ENCODE measurements around the gene CFAP74. TPM values are rescaled to one million over a fixed set of nuclear protein-coding genes. Genes with fewer than 3 reads are reported as not detected.

The CFAP74 gene
- total RNA-seq, 1 experiment from 2014 or later = not detected

- no peak overlapping the region for H3K4me3 ChIP-seq (ENCODE audit: low read length)
- H3K4me1 ChIP-seq (ENCODE audit: insufficient read depth, low read length) = peaks cover 11% of the 10 kb centered on the region
- CTCF ChIA-PET = interaction anchor here (0.5 kb wide), 1 partner anchor 44 kb away, joined by 7 read pairs; no protein-coding TSS in a partner anchor
- no peaks in the 10 kb centered on the region for H4K20me1 ChIP-seq (ENCODE audit: low read length)
- H3K27me3 ChIP-seq (ENCODE audit: low read length) = no peaks in the 10 kb centered on the region
- no peak overlapping the region for H3K27ac ChIP-seq (ENCODE audit: low read length)
- H3K9me3 ChIP-seq (ENCODE audit: low read length) = no peaks in the 10 kb centered on the region
- ATAC-seq = no peak
- no TSS peak for BruUV-seq (replicated peaks)
- H3K36me3 ChIP-seq (ENCODE audit: low read depth, low read length) = no peaks in the 10 kb centered on the region
- H3K79me2 ChIP-seq (ENCODE audit: low read length) = no peaks in the 10 kb centered on the region
- POLR2A ChIA-PET (ENCODE audit: unreplicated experiment) = no interaction called here
- no peak for DNase-seq
- no peak for TF ChIP-seq EZH2 (IDR thresholded peaks at IDR 0.05; ENCODE audit: low read length, unreplicated experiment)
- TF ChIP-seq, protein P1, sequence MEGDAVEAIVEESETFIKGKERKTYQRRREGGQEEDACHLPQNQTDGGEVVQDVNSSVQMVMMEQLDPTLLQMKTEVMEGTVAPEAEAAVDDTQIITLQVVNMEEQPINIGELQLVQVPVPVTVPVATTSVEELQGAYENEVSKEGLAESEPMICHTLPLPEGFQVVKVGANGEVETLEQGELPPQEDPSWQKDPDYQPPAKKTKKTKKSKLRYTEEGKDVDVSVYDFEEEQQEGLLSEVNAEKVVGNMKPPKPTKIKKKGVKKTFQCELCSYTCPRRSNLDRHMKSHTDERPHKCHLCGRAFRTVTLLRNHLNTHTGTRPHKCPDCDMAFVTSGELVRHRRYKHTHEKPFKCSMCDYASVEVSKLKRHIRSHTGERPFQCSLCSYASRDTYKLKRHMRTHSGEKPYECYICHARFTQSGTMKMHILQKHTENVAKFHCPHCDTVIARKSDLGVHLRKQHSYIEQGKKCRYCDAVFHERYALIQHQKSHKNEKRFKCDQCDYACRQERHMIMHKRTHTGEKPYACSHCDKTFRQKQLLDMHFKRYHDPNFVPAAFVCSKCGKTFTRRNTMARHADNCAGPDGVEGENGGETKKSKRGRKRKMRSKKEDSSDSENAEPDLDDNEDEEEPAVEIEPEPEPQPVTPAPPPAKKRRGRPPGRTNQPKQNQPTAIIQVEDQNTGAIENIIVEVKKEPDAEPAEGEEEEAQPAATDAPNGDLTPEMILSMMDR (conservative IDR thresholded peaks at IDR 0.05; ENCODE audit: low read depth, low read length) = no peak
- H3K4me2 ChIP-seq (ENCODE audit: low read length) = no peak overlapping the region
- H3F3A ChIP-seq (ENCODE audit: low read length, unreplicated experiment) = no peaks in the 10 kb centered on the region
- intact Hi-C loops (cut with micrococcal nuclease) = no loop called here
- no peak overlapping the region for H3K9ac ChIP-seq (ENCODE audit: low read length)
- H3K9me2 ChIP-seq (replicated peaks; ENCODE audit: low read length) = no peaks in the 10 kb centered on the region
- no peak overlapping the region for H2AFZ ChIP-seq (ENCODE audit: low read length)
These were observed 37.7 kb upstream of the CFAP74 start for GRCh38 chr1:2041305-2041704.

DNA sequence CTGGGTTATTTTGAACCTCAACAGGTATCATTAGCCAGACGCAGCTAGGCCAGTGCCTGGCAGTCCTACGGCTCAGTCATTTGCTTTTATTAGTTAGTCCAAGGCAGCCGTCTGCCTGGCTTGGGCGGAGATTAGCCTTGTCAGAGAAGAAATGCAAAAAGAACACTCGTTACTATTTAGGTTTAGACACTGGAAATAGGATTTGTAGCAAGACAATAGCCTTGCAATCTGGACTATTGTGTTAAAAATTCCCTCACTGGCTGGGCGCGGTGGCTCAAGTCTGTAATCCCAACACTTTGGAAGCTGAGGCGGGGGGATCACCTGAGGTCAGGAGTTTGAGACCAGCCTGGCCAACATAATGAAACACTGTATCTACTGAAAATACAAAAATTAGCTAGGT lies 35.7 kb upstream of the CFAP74 start:
- Histone ChIP-seq H3K27me3 (ENCODE audit: low read length) (no peaks in the 10 kb centered on the region), H3K9me2 (replicated peaks; ENCODE audit: low read length) (no peaks in the 10 kb centered on the region), H3K4me3 (ENCODE audit: low read length) (no peak overlapping the region), H4K20me1 (ENCODE audit: low read length) (no peaks in the 10 kb centered on the region), H3F3A (ENCODE audit: low read length, unreplicated experiment) (no peaks in the 10 kb centered on the region), H3K4me1 (ENCODE audit: insufficient read depth, low read length) (peaks cover 2% of the 10 kb centered on the region; the same call in 1 of the 2 replicates), H2AFZ (ENCODE audit: low read length) (no peak overlapping the region), H3K9ac (ENCODE audit: low read length) (no peak overlapping the region), H3K27ac (ENCODE audit: low read length) (no peak overlapping the region), H3K36me3 (ENCODE audit: low read depth, low read length) (no peaks in the 10 kb centered on the region), H3K9me3 (ENCODE audit: low read length) (no peaks in the 10 kb centered on the region), H3K4me2 (ENCODE audit: low read length) (no peak overlapping the region), H3K79me2 (ENCODE audit: low read length) (no peaks in the 10 kb centered on the region)
- no TSS peak for BruUV-seq (replicated peaks)
- CTCF ChIA-PET = interaction anchor here (0.6 kb wide), 1 partner anchor 281 kb away, joined by 3 read pairs; no protein-coding TSS in a partner anchor
- ATAC-seq = no peak
- intact Hi-C loops (cut with micrococcal nuclease) = no loop called here
- POLR2A ChIA-PET (ENCODE audit: unreplicated experiment) = no interaction called here
- TF ChIP-seq, protein P1 (conservative IDR thresholded peaks at IDR 0.05; ENCODE audit: low read depth, low read length) = no peak
- no peak for TF ChIP-seq EZH2 (IDR thresholded peaks at IDR 0.05; ENCODE audit: low read length, unreplicated experiment)
- TF ChIP-seq EZH2phosphoT487 (IDR thresholded peaks at IDR 0.05; ENCODE audit: borderline replicate concordance, low read length) = no peak
- DNase-seq = no peak

DNA sequence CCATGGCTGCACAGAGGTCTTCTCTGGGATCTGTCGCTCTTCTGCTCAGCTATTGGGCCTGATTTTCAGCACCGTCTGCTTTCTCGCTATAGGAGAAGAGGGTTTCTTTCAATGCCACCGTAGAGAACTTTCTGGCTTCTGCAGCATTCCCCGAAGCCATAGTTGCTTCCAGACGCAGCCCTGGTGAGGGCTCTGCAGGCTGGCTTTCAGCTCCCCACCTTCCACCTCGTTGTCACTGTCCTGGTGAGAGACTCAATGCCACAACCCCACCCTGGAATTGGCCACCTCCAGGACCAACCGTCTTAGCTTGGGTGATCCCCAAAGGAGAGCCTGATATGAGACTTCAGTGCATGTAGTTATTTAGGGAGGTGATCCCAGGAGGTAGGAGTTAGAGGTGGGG lies 34.6 kb upstream of the CFAP74 start:
- Histone ChIP-seq H3K4me2 (ENCODE audit: low read length) (no peak overlapping the region), H2AFZ (ENCODE audit: low read length) (no peak overlapping the region), H3K4me3 (ENCODE audit: low read length) (no peak overlapping the region), H4K20me1 (ENCODE audit: low read length) (no peaks in the 10 kb centered on the region), H3K79me2 (ENCODE audit: low read length) (no peaks in the 10 kb centered on the region), H3K27ac (ENCODE audit: low read length) (no peak overlapping the region), H3K9ac (ENCODE audit: low read length) (no peak overlapping the region), H3K9me3 (ENCODE audit: low read length) (no peaks in the 10 kb centered on the region), H3K9me2 (replicated peaks; ENCODE audit: low read length) (no peaks in the 10 kb centered on the region), H3K27me3 (ENCODE audit: low read length) (no peaks in the 10 kb centered on the region), H3K4me1 (ENCODE audit: insufficient read depth, low read length) (peaks cover 2% of the 10 kb centered on the region; the same call in 1 of the 2 replicates), H3F3A (ENCODE audit: low read length, unreplicated experiment) (no peaks in the 10 kb centered on the region), H3K36me3 (ENCODE audit: low read depth, low read length) (no peaks in the 10 kb centered on the region)
- CTCF ChIA-PET = no interaction called here
- TF ChIP-seq EZH2 (IDR thresholded peaks at IDR 0.05; ENCODE audit: low read length, unreplicated experiment) = no peak
- TF ChIP-seq EZH2phosphoT487 (IDR thresholded peaks at IDR 0.05; ENCODE audit: borderline replicate concordance, low read length) = no peak
- TF ChIP-seq, protein P1 (conservative IDR thresholded peaks at IDR 0.05; ENCODE audit: low read depth, low read length) = no peak
- ATAC-seq = no peak
- no TSS peak for BruUV-seq (replicated peaks)
- DNase-seq = no peak
- POLR2A ChIA-PET (ENCODE audit: unreplicated experiment) = no interaction called here
- intact Hi-C loops (cut with micrococcal nuclease) = no loop called here

Measured in PC-3 (cell line).